H9 (cell line): ENCODE data around the gene PNPLA1. TPM values are rescaled to one million over a fixed set of nuclear protein-coding genes. Genes with fewer than 3 reads are reported as not detected.

Experiments
- DNase-seq: peaks from one replicate; pipeline ENCODE4 v3.0.0-alpha.2; 2017
- H2AFZ ChIP-seq: one replicate; pipeline ENCODE4 v1.6.1; 2013; ENCODE audit warnings: mild to moderate bottlenecking, low read length, control low read depth, moderate library complexity
- H2AK5ac ChIP-seq: 2 replicates; pipeline ENCODE4 v1.6.1; 2013; ENCODE audit warnings: low read length, control low read depth, mixed read lengths; ENCODE audit not compliant: insufficient read length
- H2BK120ac ChIP-seq: one replicate; pipeline ENCODE4 v1.6.1; 2013; ENCODE audit warnings: low read depth, mild to moderate bottlenecking, low read length, control low read depth, inconsistent platforms; ENCODE audit not compliant: poor library complexity, severe bottlenecking
- H2BK12ac ChIP-seq: 2 replicates; pipeline ENCODE4 v1.6.1; 2013; ENCODE audit warnings: low read length, control low read depth, mixed read lengths, low read depth; ENCODE audit not compliant: insufficient read length
- H2BK15ac ChIP-seq: 2 replicates; pipeline ENCODE4 v1.6.1; 2013; ENCODE audit warnings: low read depth, low read length, control low read depth
- H2BK20ac ChIP-seq: one replicate; pipeline ENCODE4 v1.6.1; 2013; ENCODE audit warnings: low read depth, mild to moderate bottlenecking, low read length, control low read depth, inconsistent platforms; ENCODE audit not compliant: poor library complexity, severe bottlenecking
- H2BK5ac ChIP-seq: 2 replicates; pipeline ENCODE4 v1.6.1; 2013; ENCODE audit warnings: low read length, control low read depth, mixed read lengths; ENCODE audit not compliant: insufficient read length
- H3K14ac ChIP-seq: 2 replicates; pipeline ENCODE4 v1.6.1; 2013; ENCODE audit warnings: low read length, control low read depth; ENCODE audit not compliant: insufficient read depth
- H3K18ac ChIP-seq: 2 replicates; pipeline ENCODE4 v1.6.1; 2013; ENCODE audit warnings: low read depth, mild to moderate bottlenecking, mixed read lengths, low read length, control low read depth; ENCODE audit not compliant: insufficient read length
- H3K23ac ChIP-seq: 2 replicates; pipeline ENCODE4 v1.6.1; 2013; ENCODE audit warnings: low read length, control low read depth, mixed read lengths, low read depth; ENCODE audit not compliant: insufficient read length
- H3K23me2 ChIP-seq: 2 replicates; pipeline ENCODE4 v1.6.1; 2013; ENCODE audit warnings: low read depth, mild to moderate bottlenecking, mixed read lengths, low read length, control low read depth; ENCODE audit not compliant: insufficient read length, poor library complexity, severe bottlenecking
- H3K27ac ChIP-seq: 2 replicates; pipeline ENCODE4 v1.5.1; 2013; ENCODE audit warnings: low read length, control low read depth, mixed read lengths, low read depth; ENCODE audit not compliant: insufficient read length
- H3K27me3 ChIP-seq: 2 replicates; pipeline ENCODE4 v1.6.1; 2013; ENCODE audit warnings: low read length, control low read depth, inconsistent platforms; ENCODE audit not compliant: insufficient read depth
- H3K4ac ChIP-seq: 2 replicates; pipeline ENCODE4 v1.6.1; 2013; ENCODE audit warnings: low read depth, mild to moderate bottlenecking, control low read depth, inconsistent platforms, low read length, moderate library complexity
- H3K4me1 ChIP-seq: 2 replicates; pipeline ENCODE4 v1.6.1; 2013; ENCODE audit warnings: low read length, control low read depth, inconsistent platforms; ENCODE audit not compliant: insufficient read depth
- H3K4me2 ChIP-seq: 2 replicates; pipeline ENCODE4 v1.6.1; 2013; ENCODE audit warnings: low read length, control low read depth, mixed read lengths; ENCODE audit not compliant: insufficient read length, insufficient read depth
- H3K56ac ChIP-seq: 2 replicates; pipeline ENCODE4 v1.6.1; 2013; ENCODE audit warnings: low read depth, mild to moderate bottlenecking, mixed read lengths, low read length, control low read depth; ENCODE audit not compliant: insufficient read length
- H3K79me1 ChIP-seq: 2 replicates; pipeline ENCODE4 v1.6.1; 2013; ENCODE audit warnings: low read depth, mild to moderate bottlenecking, moderate library complexity, low read length, control low read depth, inconsistent platforms; ENCODE audit not compliant: insufficient read depth, poor library complexity, severe bottlenecking
- H3K79me2 ChIP-seq: 2 replicates; pipeline ENCODE4 v1.6.1; 2013; ENCODE audit warnings: low read length, control low read depth, inconsistent platforms; ENCODE audit not compliant: insufficient read depth
- H3K9ac ChIP-seq: 2 replicates; pipeline ENCODE4 v1.6.1; 2013; ENCODE audit warnings: low read length, control low read depth, mixed read lengths; ENCODE audit not compliant: insufficient read length; ENCODE audit errors: extremely low read depth
- H3K9me3 ChIP-seq: one replicate; pipeline ENCODE4 v1.6.1; 2013; ENCODE audit warnings: low read depth, low read length, inconsistent platforms; ENCODE audit not compliant: control insufficient read depth
- H3T11ph ChIP-seq: one replicate; pipeline ENCODE4 v1.6.1; 2013; ENCODE audit warnings: mild to moderate bottlenecking, low read length, control low read depth, inconsistent platforms
- H4K20me1 ChIP-seq: one replicate; pipeline ENCODE4 v1.6.1; 2013; ENCODE audit not compliant: control insufficient read depth, insufficient read length, insufficient read depth
- H4K5ac ChIP-seq: 2 replicates; pipeline ENCODE4 v1.6.1; 2013; ENCODE audit warnings: low read depth, mild to moderate bottlenecking, mixed read lengths, low read length, control low read depth; ENCODE audit not compliant: insufficient read length
- H4K8ac ChIP-seq: replicated peaks from 2 replicates; pipeline ENCODE4 v1.6.1; 2013; ENCODE audit warnings: low read length, control low read depth, mixed read lengths, low read depth; ENCODE audit not compliant: insufficient read length
- H4K91ac ChIP-seq: 2 replicates; pipeline ENCODE4 v1.6.1; 2013; ENCODE audit warnings: low read depth, mild to moderate bottlenecking, moderate library complexity, mixed read lengths, low read length, control low read depth; ENCODE audit not compliant: insufficient read length
- H3K27ac Mint-ChIP-seq, 3 experiments: 2 replicates in 2 of 3; 3 replicates in 1 of 3; pipeline ENCODE4 v1.8.0; 2020 to 2021; ENCODE audit warnings: mixed read lengths in 3 of 3, mild to moderate bottlenecking in 1 of 3, moderate library complexity in 1 of 3
- H3K27me3 Mint-ChIP-seq: 2 replicates; pipeline ENCODE4 v1.8.0; 2021; ENCODE audit warnings: low read depth, mild to moderate bottlenecking, moderate library complexity, mixed read lengths
- H3K36me3 Mint-ChIP-seq, 3 experiments: 2 replicates in 2 of 3; 3 replicates in 1 of 3; pipeline ENCODE4 v1.8.0; 2020 to 2021; ENCODE audit warnings: low read depth in 3 of 3, mixed read lengths in 3 of 3; ENCODE audit not compliant: insufficient read depth in 1 of 3
- H3K4me1 Mint-ChIP-seq, 2 experiments: 2 replicates each; pipeline ENCODE4 v1.8.0; 2020; ENCODE audit warnings: mixed read lengths in 2 of 2
- H3K4me3 Mint-ChIP-seq, 2 experiments: 2 replicates in 1 of 2; 3 replicates in 1 of 2; pipeline ENCODE4 v1.8.0; 2020 to 2021; ENCODE audit warnings: mild to moderate bottlenecking in 2 of 2, mixed read lengths in 2 of 2, moderate library complexity in 1 of 2
- H3K9me3 Mint-ChIP-seq, 2 experiments: 2 replicates in 1 of 2; 3 replicates in 1 of 2; pipeline ENCODE4 v1.8.0; 2020; ENCODE audit warnings: mild to moderate bottlenecking in 2 of 2, mixed read lengths in 2 of 2, moderate library complexity in 1 of 2
- CTCF ChIP-seq: fragments of 200-600 bp; sonication (generic); conservative IDR thresholded peaks from 3 replicates; pipeline ENCODE4 v1.8.0; 2021; ENCODE audit warnings: antibody characterized with exemption, mild to moderate bottlenecking
- WGBS: extraction: QIAGEN DNeasy Blood & Tissue Kit; methylation state at CpG from one replicate; pipeline ENCODE4 v1.1.7; 2013; ENCODE audit warnings: missing lambda C conversion rate, low lambda C conversion rate, mixed read lengths; ENCODE audit not compliant: insufficient read length; ENCODE audit errors: extremely low coverage; 5-methylcytosine and 5-hydroxymethylcytosine counted together
- total RNA-seq: library from RNA; stranded (reverse); gene quantifications from 2 replicates; pipeline ENCODE4 v1.2.1, GENCODE V29; 2021

PNPLA1 gene
- total RNA-seq, 1 experiment from 2014 or later, result 0.09 TPM

GRCh38 chr6:36263390-36264000, 6.4 kb upstream of the PNPLA1 start:
- no peak overlapping the region for H2BK5ac ChIP-seq
- H3K4me1 Mint-ChIP-seq, result peaks cover 4 to 9% of the 10 kb centered on the region in 2 experiments
- H3K4me3 Mint-ChIP-seq, result no peak overlapping the region; a peak in 1 of 5 replicates
- no peak overlapping the region for H3K27ac ChIP-seq
- H3K56ac ChIP-seq, result no peak overlapping the region
- no peak overlapping the region for H2AFZ ChIP-seq
- no peaks in the 10 kb centered on the region for H3K23me2 ChIP-seq
- no peak overlapping the region for H3K23ac ChIP-seq
- no peak overlapping the region for H4K8ac ChIP-seq
- H3K9me3 ChIP-seq, result no peaks in the 10 kb centered on the region
- no peak overlapping the region for H2AK5ac ChIP-seq
- H3K27me3 Mint-ChIP-seq, result peaks cover 2% of the 10 kb centered on the region
- no peak overlapping the region for H4K5ac ChIP-seq
- no peak overlapping the region for H2BK120ac ChIP-seq
- H3K4me1 ChIP-seq, result no peaks in the 10 kb centered on the region
- H4K91ac ChIP-seq, result no peak overlapping the region
- no peaks in the 10 kb centered on the region; a peak in 1 of 7 replicates for H3K36me3 Mint-ChIP-seq
- no peak overlapping the region for H2BK15ac ChIP-seq
- H3K4me2 ChIP-seq, result no peak overlapping the region
- no peak for TF ChIP-seq CTCF
- H3K14ac ChIP-seq, result no peak overlapping the region
- no peak overlapping the region for H2BK12ac ChIP-seq
- no peak overlapping the region for H3K4ac ChIP-seq
- no peaks in the 10 kb centered on the region for H4K20me1 ChIP-seq
- peaks cover 3 to 5% of the 10 kb centered on the region in 2 experiments; a peak in 2 of 5 replicates for H3K9me3 Mint-ChIP-seq
- H3K27ac Mint-ChIP-seq, result no peak overlapping the region; a peak in 2 of 7 replicates
- H3K79me2 ChIP-seq, result no peaks in the 10 kb centered on the region
- no peaks in the 10 kb centered on the region for H3K27me3 ChIP-seq
- H3K9ac ChIP-seq, result no peak overlapping the region
- H2BK20ac ChIP-seq, result no peak overlapping the region
- no peaks in the 10 kb centered on the region for H3K79me1 ChIP-seq
- no CpG with 5 or more reads among the region's 9 CpGs for WGBS
- no peak for DNase-seq
- no peak overlapping the region for H3K18ac ChIP-seq
- no peak overlapping the region for H3T11ph ChIP-seq
